ENCODE data around the gene GRIPAP1. TPM values are rescaled to one million over a fixed set of nuclear protein-coding genes. Genes with fewer than 3 reads are reported as not detected.

The GRIPAP1 gene, protein sequence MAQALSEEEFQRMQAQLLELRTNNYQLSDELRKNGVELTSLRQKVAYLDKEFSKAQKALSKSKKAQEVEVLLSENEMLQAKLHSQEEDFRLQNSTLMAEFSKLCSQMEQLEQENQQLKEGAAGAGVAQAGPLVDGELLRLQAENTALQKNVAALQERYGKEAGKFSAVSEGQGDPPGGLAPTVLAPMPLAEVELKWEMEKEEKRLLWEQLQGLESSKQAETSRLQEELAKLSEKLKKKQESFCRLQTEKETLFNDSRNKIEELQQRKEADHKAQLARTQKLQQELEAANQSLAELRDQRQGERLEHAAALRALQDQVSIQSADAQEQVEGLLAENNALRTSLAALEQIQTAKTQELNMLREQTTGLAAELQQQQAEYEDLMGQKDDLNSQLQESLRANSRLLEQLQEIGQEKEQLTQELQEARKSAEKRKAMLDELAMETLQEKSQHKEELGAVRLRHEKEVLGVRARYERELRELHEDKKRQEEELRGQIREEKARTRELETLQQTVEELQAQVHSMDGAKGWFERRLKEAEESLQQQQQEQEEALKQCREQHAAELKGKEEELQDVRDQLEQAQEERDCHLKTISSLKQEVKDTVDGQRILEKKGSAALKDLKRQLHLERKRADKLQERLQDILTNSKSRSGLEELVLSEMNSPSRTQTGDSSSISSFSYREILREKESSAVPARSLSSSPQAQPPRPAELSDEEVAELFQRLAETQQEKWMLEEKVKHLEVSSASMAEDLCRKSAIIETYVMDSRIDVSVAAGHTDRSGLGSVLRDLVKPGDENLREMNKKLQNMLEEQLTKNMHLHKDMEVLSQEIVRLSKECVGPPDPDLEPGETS
- total RNA-seq = 86.5 and 93.1 TPM in 2 replicates

DNA sequence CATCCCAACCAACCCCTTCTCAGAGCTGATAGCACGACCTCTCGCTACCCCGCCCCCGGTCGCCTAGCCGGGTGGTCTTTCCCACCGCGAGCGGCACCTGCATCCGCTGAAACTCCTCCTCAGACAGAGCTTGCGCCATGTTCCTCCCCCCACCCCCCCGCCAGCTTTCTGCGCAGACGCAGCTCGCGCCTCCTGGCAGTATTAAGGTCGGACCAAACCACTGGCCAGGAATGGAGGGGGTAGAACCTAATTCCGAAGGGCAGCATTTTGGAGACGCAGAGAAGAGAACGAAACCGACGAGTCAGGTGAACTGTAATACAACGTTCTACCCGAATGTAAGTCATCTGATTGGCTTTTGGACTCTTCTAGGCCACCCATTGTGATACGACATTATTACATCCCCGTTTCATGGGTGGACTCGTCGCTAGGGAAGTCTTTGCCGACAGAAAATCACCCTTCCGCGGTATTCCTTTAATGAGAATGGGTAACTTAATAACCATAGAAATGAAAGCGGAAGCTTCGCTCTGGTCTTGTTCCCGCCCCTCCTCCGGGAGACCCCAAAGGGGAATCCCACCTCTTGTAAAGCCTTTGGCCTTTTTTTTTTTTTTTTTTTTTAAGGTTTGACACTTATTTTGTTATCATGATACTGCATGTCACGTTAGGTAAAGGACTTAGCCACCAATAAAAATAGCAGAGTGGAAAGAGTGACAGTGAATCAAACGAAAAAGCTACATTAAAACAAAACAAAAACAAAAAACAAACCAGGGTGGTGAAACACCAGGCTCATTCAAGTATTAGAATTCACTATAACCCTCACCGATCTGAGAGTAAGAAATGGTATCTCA lies at the start of gene GRIPAP1:
Gene GRIPAP1, minus strand, starts transcription at position 174 of the 845 bp plus-strand sequence. Its CDS starts 35 bp downstream, at position 139.
- Mint-ChIP-seq H3K27ac (peak within 1 kb of the TSS; percentile 96), H3K36me3 (ENCODE audit: low read depth) (peaks cover 34% of the 10 kb centered on the region), H3K27me3 (ENCODE audit: low read depth) (no peaks in the 10 kb centered on the region), H3K4me1 (ENCODE audit: low read depth) (peaks cover 31% of the 10 kb centered on the region), H3K4me3 (ENCODE audit: low read depth) (peak within 1 kb of the TSS; percentile 96), H3K9me3 (no peaks in the 10 kb centered on the region)
- intact Hi-C loops (cut with micrococcal nuclease) = loop anchor here (1.0 to 2.0 kb wide), 2 partner anchors 41 to 72 kb away; partner anchors contain the start of genes PRAF2 and TFE3
- DNase-seq (ENCODE audit: low spot score) = peak; percentile 70

DNA sequence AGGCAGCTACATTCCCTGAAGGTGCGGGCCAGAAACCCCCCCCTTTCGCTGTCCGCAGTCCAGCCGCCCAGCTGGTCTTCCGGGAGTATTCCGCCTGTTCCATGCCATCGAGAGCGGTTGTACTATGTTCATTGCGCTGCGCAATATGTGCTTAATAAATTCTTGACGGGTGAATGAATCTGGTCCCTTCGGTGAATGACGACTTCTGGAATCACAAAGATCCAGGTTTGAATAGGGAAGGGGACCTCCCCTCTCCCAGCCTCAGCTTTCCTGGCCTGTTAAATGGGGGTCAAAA lies 41.9 kb upstream of the GRIPAP1 start:
- Mint-ChIP-seq H3K4me1 (ENCODE audit: low read depth) (peaks cover 31% of the 10 kb centered on the region), H3K36me3 (ENCODE audit: low read depth) (peaks cover 13% of the 10 kb centered on the region), H3K27ac (peak overlapping the region; percentile 83), H3K27me3 (ENCODE audit: low read depth) (no peaks in the 10 kb centered on the region), H3K9me3 (no peaks in the 10 kb centered on the region), H3K4me3 (ENCODE audit: low read depth) (peak overlapping the region; percentile 92)
- no peak for DNase-seq (ENCODE audit: low spot score)
- intact Hi-C loops (cut with micrococcal nuclease) = loop anchor here (1.0 kb wide), 6 partner anchors 42 to 470 kb away; partner anchors contain the start of genes GRIPAP1, PIM2, PQBP1 and RBM3

DNA sequence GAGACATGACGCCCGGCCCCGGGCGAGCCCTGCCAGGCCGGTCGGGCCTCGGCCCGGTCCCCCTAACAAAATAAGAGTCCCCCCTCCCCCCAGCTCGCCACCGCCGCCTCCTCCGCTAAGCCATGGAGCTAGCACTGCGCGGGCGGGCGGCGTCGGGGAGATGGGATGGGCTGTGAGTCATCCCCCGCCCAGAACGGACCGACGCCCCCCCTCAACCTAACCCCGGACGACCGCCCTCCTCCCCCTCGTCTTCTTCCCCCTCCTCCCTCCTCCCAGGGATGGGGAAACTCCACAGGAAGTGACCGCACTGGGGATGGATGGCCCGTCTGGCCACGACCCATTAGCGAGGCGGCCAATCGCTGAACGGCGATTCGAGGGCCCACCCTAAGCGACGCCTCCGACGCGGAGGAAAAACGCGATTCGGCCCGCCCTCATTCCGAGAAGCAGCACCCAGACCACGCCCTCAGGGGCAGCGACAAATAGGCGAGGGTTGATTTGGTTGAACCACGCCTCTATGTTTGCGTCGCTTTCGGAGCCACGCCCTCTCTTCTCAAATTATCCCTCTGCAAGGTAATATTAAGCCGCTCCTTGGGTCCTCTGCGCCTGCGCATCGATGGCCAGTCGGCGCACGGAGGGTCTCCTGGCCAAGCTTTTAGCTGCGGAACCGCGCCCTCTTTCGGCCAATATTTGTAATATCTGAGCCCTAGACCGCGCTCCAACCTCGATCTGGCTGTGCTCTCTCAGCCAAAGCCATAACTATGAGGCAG lies 41.3 kb upstream of the GRIPAP1 start, which contains the start of gene TFE3:
Gene TFE3, minus strand, starts transcription at position 138 of the 767 bp plus-strand sequence. Its CDS starts 131 bp downstream, at position 7.
- Mint-ChIP-seq H3K9me3 (no peaks in the 10 kb centered on the region), H3K4me1 (ENCODE audit: low read depth) (peaks cover 33% of the 10 kb centered on the region), H3K4me3 (ENCODE audit: low read depth) (peak within 1 kb of the TSS; percentile 92), H3K27ac (peak within 1 kb of the TSS; percentile 94), H3K27me3 (ENCODE audit: low read depth) (no peaks in the 10 kb centered on the region), H3K36me3 (ENCODE audit: low read depth) (peaks cover 19% of the 10 kb centered on the region)
- intact Hi-C loops (cut with micrococcal nuclease) = loop anchor here (1.0 kb wide), 6 partner anchors 41 to 469 kb away; partner anchors contain the start of genes GRIPAP1, PIM2, PQBP1 and RBM3
- peak; percentile 94 for DNase-seq (ENCODE audit: low spot score)

DNA sequence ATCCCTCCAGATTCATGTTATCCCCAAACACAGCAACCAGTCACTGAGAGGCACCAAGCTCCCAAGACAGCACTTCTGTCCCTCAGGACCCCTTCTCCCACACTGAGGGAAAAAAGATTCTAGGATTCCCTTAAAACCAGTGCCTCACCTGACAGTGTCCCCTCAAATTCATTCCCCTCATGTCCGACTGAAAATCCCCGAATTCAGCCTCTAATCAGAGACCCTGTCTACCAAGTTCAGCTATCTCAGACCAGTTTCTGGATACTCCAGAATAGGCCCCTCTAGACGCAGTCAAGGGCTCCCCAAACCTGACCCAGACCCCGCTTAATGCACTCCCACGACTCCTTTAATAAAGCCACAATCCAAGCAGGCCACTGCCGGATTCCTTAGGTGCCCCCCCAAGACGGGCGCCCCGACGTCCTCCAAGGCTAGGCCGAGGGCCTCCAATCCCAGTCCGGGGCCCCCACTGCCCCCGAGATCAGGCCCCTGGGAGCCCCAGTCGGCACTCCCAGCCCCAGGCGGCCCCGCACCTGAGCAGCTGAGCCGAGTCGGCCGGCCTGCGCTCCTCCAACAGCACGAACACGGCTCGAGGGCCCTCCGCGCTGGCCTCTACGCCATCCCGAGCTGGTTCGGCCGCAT lies 40.6 kb upstream of the GRIPAP1 start:
- H3K4me1 Mint-ChIP-seq (ENCODE audit: low read depth) = peaks cover 33% of the 10 kb centered on the region
- H3K27me3 Mint-ChIP-seq (ENCODE audit: low read depth) = no peaks in the 10 kb centered on the region
- DNase-seq (ENCODE audit: low spot score) = no peak
- intact Hi-C loops (cut with micrococcal nuclease) = loop anchor here (1.0 kb wide), 6 partner anchors 40 to 468 kb away; partner anchors contain the start of genes GRIPAP1, PIM2, PQBP1 and RBM3
- peak overlapping the region; percentile 92 for H3K4me3 Mint-ChIP-seq (ENCODE audit: low read depth)
- peaks cover 23% of the 10 kb centered on the region for H3K36me3 Mint-ChIP-seq (ENCODE audit: low read depth)
- H3K9me3 Mint-ChIP-seq = no peaks in the 10 kb centered on the region
- peak overlapping the region; percentile 94 for H3K27ac Mint-ChIP-seq

DNA sequence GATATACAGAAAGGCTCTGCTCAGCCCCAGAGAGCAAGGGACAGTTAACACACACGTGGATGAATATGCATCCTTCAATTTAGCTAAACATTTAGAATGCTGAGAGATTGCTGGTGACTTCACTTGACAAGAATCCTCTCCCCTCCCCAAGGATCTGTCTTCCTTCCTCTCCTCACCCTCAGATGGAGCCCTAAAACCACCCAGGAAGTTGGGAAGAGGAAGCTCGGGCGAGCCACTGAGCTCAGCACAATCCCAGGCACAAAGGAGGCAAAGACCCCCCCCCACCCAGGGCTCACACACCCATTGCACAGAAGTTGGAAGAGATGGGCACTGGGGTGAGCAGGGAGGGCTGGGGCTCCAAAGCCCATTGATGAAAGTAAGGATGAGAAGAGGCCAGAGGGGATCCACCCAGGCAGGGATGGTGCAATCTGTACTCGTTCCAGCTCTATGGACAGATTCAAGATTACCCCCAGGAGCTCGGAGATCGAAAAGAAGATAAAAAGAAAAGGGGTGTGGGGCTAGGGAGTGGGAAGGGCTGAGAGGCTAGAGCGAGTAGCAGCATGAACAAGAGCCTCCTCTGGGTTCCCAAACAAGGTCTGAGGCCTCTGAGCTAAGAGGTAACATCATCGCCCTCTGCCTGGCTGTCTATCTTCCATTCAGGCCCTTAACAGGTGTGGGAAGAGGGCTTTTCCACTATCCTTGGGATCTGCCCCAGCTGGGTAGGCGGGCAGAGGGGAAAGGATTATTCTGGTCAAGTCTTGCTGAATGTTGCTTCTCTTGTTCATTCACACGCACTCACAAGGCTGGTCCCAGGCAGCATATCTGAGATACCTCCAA lies 39.9 kb upstream of the GRIPAP1 start:
- H3K36me3 Mint-ChIP-seq (ENCODE audit: low read depth) = peaks cover 25% of the 10 kb centered on the region
- no peaks in the 10 kb centered on the region for H3K27me3 Mint-ChIP-seq (ENCODE audit: low read depth)
- peak overlapping the region; percentile 94 for H3K27ac Mint-ChIP-seq
- intact Hi-C loops (cut with micrococcal nuclease) = no loop called here
- H3K4me1 Mint-ChIP-seq (ENCODE audit: low read depth) = peaks cover 33% of the 10 kb centered on the region
- no peaks in the 10 kb centered on the region for H3K9me3 Mint-ChIP-seq
- peak overlapping the region; percentile 92 for H3K4me3 Mint-ChIP-seq (ENCODE audit: low read depth)
- DNase-seq (ENCODE audit: low spot score) = no peak

DNA sequence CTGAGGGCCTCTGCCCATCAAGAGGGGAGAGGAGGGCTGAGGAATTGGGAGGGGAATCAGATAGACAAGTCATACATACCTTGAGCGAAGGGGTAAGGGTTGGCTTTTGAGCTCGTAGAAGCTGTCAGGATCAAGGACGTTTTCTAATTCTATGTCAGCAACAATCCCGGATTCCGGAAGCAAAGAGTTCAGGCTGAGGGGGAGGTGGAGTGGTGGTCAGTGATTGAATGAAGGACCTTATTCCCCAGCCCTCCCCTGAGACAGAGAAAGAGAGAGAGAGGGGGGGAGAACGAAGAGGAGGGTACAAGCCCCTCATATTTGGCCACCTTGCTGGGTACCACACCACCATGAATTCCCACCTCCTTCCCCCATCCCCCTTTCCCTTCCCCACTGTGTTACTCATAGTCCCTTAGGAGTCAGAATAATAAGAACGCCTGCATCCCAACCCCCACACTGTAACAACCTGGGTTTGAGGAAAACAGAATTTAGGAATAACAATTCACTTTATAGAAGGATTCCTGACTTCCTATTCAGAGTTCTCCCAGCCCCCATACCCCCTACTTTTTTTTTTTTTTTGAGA lies 38.4 kb upstream of the GRIPAP1 start:
- H3K4me1 Mint-ChIP-seq (ENCODE audit: low read depth) = peaks cover 33% of the 10 kb centered on the region
- H3K27ac Mint-ChIP-seq = peak overlapping the region; percentile 82
- peak overlapping the region; percentile 55 for H3K4me3 Mint-ChIP-seq (ENCODE audit: low read depth)
- intact Hi-C loops (cut with micrococcal nuclease) = no loop called here
- no peaks in the 10 kb centered on the region for H3K27me3 Mint-ChIP-seq (ENCODE audit: low read depth)
- no peak for DNase-seq (ENCODE audit: low spot score)
- peaks cover 25% of the 10 kb centered on the region for H3K36me3 Mint-ChIP-seq (ENCODE audit: low read depth)
- H3K9me3 Mint-ChIP-seq = no peaks in the 10 kb centered on the region

DNA sequence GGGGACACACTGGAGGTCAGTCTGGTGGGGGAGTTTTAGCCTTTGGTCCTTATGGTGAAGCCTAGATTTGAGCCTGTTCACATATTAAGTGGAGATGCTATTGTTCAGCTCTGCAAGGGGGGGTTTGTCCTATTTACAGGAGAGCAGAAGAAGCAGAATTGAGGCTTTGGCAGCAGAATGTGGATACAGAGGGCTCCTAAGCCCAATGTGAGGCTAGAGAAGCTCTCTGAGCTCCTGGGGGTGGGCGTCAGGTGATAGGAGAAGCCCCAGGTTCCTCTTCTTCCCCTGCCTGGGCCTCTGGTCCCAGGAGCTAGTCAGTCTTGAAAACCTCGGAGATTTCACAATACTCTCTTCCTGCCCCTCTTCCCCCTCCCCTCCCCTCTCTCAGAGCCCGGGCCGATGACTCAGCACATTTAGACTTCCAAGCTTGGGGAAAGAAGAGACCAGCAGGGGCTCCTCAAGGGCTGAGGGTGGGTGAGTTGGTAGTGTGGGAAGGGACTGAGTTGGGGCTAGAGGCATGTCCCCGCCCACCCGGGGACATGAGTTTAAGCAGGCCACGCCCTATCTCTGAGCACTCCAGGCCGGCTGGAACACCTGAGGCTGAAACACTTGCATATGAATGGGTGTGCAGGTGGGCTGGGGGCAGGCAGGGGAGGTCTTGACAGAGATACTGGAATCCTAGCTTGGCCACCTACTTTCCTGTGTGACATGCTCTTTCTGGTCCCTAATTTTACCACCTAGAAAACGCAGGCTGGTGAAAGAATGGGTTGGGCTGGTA lies 37.7 kb upstream of the GRIPAP1 start:
- intact Hi-C loops (cut with micrococcal nuclease) = no loop called here
- peaks cover 33% of the 10 kb centered on the region for H3K4me1 Mint-ChIP-seq (ENCODE audit: low read depth)
- peak; percentile 21 for DNase-seq (ENCODE audit: low spot score)
- no peaks in the 10 kb centered on the region for H3K9me3 Mint-ChIP-seq
- H3K27me3 Mint-ChIP-seq (ENCODE audit: low read depth) = no peaks in the 10 kb centered on the region
- peaks cover 26% of the 10 kb centered on the region for H3K36me3 Mint-ChIP-seq (ENCODE audit: low read depth)
- H3K27ac Mint-ChIP-seq = peak overlapping the region; percentile 82
- peak overlapping the region; percentile 55 for H3K4me3 Mint-ChIP-seq (ENCODE audit: low read depth)

DNA sequence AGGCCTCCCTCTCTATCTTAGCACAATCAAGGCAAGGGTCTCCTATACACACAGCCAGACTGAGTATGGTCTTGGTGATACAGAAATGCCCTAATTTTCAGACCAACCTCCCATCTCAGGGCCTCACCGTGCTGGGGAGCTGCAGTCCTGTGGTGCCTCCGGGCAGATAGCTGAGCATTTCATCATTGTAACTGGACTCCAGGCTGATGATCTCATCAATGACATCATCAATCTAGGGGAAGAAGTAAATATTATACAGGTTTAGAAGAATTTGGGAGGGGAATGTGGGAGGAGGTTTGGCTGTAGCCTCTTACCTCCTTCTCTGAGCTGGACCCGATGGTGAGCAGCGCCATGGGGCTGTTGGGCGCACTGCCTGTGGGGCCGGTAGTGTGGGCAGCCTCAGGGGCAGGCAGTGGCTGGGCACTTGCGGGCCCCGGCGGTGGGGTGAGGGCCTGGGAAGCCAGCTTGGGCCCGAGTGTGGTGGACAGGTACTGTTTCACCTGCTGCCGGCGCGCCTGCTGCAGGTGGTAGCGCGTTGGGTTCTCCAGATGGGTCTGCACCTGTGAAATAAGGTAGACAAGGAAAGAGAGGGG lies 35.9 kb upstream of the GRIPAP1 start:
- peaks cover 44% of the 10 kb centered on the region for H3K36me3 Mint-ChIP-seq (ENCODE audit: low read depth)
- no peaks in the 10 kb centered on the region for H3K27me3 Mint-ChIP-seq (ENCODE audit: low read depth)
- H3K27ac Mint-ChIP-seq = peak overlapping the region; percentile 24
- H3K9me3 Mint-ChIP-seq = no peaks in the 10 kb centered on the region
- no peak overlapping the region for H3K4me3 Mint-ChIP-seq (ENCODE audit: low read depth)
- no peak for DNase-seq (ENCODE audit: low spot score)
- H3K4me1 Mint-ChIP-seq (ENCODE audit: low read depth) = peaks cover 26% of the 10 kb centered on the region
- intact Hi-C loops (cut with micrococcal nuclease) = no loop called here

DNA sequence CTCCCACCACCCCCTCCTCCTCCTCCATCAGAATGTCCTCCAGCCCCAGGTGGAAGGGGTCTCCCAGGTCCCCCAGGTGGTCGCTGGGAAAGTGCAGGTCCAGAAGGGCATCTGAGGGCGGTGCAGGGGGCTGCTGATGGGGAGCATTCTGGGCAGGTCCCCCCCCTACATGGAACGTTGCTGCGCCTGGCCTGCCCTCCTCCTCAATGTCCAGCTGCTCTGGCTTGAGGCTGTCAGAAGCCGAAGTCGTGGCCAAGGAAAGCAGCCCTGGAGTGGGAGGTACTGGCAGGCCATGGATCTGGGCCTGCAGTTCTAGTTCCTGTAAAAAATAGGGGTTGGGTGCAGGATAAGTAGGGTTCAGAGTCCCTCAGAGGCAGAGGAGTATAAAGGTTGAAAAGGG lies 28.2 kb upstream of the GRIPAP1 start:
- H3K27ac Mint-ChIP-seq = no peak overlapping the region
- peaks cover 37% of the 10 kb centered on the region for H3K36me3 Mint-ChIP-seq (ENCODE audit: low read depth)
- H3K27me3 Mint-ChIP-seq (ENCODE audit: low read depth) = no peaks in the 10 kb centered on the region

DNA sequence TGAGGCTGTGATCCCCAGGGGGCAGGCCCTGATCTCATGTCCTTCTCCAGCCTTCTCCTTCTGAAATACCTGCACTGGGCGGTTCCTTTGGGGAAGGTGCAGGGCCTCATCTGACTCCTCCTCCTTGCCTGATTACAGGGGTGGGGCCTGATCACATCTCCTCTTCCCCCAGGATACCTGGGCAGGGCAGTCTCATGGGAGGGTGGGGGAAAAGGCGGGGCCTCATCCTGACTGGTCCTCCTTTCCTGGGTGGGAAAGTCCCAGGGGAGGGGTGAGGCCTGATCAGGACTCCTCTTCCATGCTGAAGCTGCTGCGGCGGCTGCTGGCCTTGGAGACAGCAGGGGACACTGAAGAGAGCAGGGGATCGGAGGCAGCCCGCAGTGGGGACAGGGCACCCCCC lies 27.8 kb upstream of the GRIPAP1 start:
- Mint-ChIP-seq H3K9me3 (no peaks in the 10 kb centered on the region), H3K36me3 (ENCODE audit: low read depth) (peaks cover 37% of the 10 kb centered on the region), H3K27ac (no peak overlapping the region), H3K4me1 (ENCODE audit: low read depth) (no peaks in the 10 kb centered on the region), H3K4me3 (ENCODE audit: low read depth) (no peak overlapping the region), H3K27me3 (ENCODE audit: low read depth) (no peaks in the 10 kb centered on the region)
- intact Hi-C loops (cut with micrococcal nuclease) = no loop called here
- DNase-seq (ENCODE audit: low spot score) = no peak

More for the DNA sequence above, 28.2 kb upstream of the GRIPAP1 start:
- Mint-ChIP-seq H3K4me1 (ENCODE audit: low read depth) (no peaks in the 10 kb centered on the region), H3K4me3 (ENCODE audit: low read depth) (no peak overlapping the region), H3K9me3 (no peaks in the 10 kb centered on the region)
- intact Hi-C loops (cut with micrococcal nuclease) = no loop called here
- no peak for DNase-seq (ENCODE audit: low spot score)

All from activated T-helper 2 cell treated with anti-CD3 and anti-CD28 coated beads, Interferon-gamma antibody, Interleukin-2, Interleukin-4, amounts not matched to agents 10 μg/mL and 5 μg/mL and 100 μg/mL, durations not matched to agents 14 hours and 24 hours and 36 hours (primary cell).